Upper lobe of left lung (tissue), 6 donors: ENCODE data around the gene NPIPB8. TPM values are rescaled to one million over a fixed set of nuclear protein-coding genes. Genes with fewer than 3 reads are reported as not detected.
"Not testable (repeated sequence)": the region's sequence is repeated elsewhere in the genome, so short reads cannot be mapped to it uniquely, and the experiment has no call there.

Source experiments
- ATAC-seq, 2 donors: fragments of 200-7000 bp; cut with Tn5 transposase; one replicate each; pipeline ENCODE4 v1.9.1; 2022; ENCODE audit warnings: mild to moderate bottlenecking in 2 of 2, moderate library complexity in 2 of 2; ENCODE audit not compliant: low FRiP score in 2 of 2
- DNase-seq, 2 donors: peaks; one replicate each; pipeline ENCODE4 v3.0.0-alpha.2; 2019 to 2020
- H3K27ac ChIP-seq, 4 donors: fragments of 200-600 bp; sonication (generic); one replicate each; pipeline ENCODE4 v1.5.1; 2016 to 2019
- H3K27me3 ChIP-seq, 4 donors: fragments of 200-600 bp; sonication (generic); one replicate each; pipeline ENCODE4 v1.5.1; 2017 to 2019
- H3K36me3 ChIP-seq, 4 donors: fragments of 200-600 bp; sonication (generic); one replicate each; pipeline ENCODE4 v1.5.1; 2016 to 2019
- H3K4me1 ChIP-seq, 4 donors: fragments of 200-600 bp; sonication (generic); one replicate each; pipeline ENCODE4 v1.5.1; 2018 to 2019
- H3K4me3 ChIP-seq, 4 donors: fragments of 200-600 bp; sonication (generic); one replicate each; pipeline ENCODE4 v1.5.1; 2017 to 2019; ENCODE audit warnings: mild to moderate bottlenecking in 2 of 4, moderate library complexity in 1 of 4
- H3K9me3 ChIP-seq, 4 donors: fragments of 200-600 bp; sonication (generic); one replicate each; pipeline ENCODE4 v1.5.1; 2018 to 2019
- EP300 ChIP-seq, 4 donors: sonication (generic); formaldehyde crosslinking; IDR thresholded peaks; one replicate each; pipeline ENCODE4 v1.5.1; 2017; ENCODE audit warnings: antibody characterized with exemption in 4 of 4, control low read depth in 2 of 4
- POLR2A ChIP-seq, 4 donors: fragments of 450-650 bp; IDR thresholded peaks; one replicate each; pipeline ENCODE4 v1.5.1; 2016 to 2017; ENCODE audit warnings: antibody characterized with exemption in 4 of 4, mild to moderate bottlenecking in 2 of 4
- POLR2AphosphoS5 ChIP-seq, 2 donors: sonication (generic); formaldehyde crosslinking; IDR thresholded peaks; one replicate each; pipeline ENCODE4 v1.5.1; 2017; ENCODE audit warnings: antibody characterized with exemption in 2 of 2
- WGBS, 2 donors: methylation state at CpG; one replicate each; pipeline ENCODE4 v1.1.5; 2017 to 2018; 5-methylcytosine and 5-hydroxymethylcytosine counted together
- total RNA-seq, 6 donors: library from RNA; depleted of rRNA in 4 of 6; stranded (reverse); fragments of >200 nt in 4 of 6; gene quantifications; one replicate each; pipeline versions ENCODE4 v1.1.0 to v1.2.1, GENCODE V29; 2016 to 2021
- TF ChIP-seq, protein P1 (sequence below), 6 experiments: fragments of 450-650 bp in 4 of 6; fragments of 200-600 bp in 2 of 6; sonication (generic) in 2 of 6; IDR thresholded peaks; one replicate each; pipeline ENCODE4 v1.5.1; 2016 to 2019; ENCODE audit warnings: antibody characterized with exemption in 6 of 6
- donor health status: DM: no; HTN: no; CAD: no; lungs with moderate emphysema.
- donor health status: DM: no; HTN: yes; CAD: no; lungs with severe emphysema.

The NPIPB8 gene
- total RNA-seq, 6 donors from 2014 or later = 0.67 to 2.3 TPM; not detected in 4

DNA sequence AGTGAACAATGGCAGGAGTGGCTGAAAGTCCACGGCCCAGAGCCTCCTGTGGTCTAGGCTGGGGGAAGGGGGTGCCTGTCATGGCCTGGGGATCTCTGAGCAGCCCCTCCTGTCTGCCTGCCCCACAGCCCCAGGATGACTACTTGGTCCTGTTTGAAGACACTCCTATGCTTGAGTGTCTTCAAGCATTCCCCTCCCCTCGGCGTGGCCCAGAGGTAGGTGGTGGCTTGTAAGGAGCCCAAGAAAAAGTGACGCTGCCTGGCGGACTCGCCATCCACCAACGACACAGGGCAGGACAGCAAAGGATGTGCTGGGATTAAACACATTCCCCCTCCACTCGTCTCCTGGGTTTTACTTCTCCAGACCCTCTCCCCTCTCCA, 33.7 kb upstream of the NPIPB8 start:
- DNase-seq (no peak), ATAC-seq (no peak)
- WGBS, 2 donors = 71% methylated on average over 8 of the region's 8 CpGs
- TF ChIP-seq, protein P1, sequence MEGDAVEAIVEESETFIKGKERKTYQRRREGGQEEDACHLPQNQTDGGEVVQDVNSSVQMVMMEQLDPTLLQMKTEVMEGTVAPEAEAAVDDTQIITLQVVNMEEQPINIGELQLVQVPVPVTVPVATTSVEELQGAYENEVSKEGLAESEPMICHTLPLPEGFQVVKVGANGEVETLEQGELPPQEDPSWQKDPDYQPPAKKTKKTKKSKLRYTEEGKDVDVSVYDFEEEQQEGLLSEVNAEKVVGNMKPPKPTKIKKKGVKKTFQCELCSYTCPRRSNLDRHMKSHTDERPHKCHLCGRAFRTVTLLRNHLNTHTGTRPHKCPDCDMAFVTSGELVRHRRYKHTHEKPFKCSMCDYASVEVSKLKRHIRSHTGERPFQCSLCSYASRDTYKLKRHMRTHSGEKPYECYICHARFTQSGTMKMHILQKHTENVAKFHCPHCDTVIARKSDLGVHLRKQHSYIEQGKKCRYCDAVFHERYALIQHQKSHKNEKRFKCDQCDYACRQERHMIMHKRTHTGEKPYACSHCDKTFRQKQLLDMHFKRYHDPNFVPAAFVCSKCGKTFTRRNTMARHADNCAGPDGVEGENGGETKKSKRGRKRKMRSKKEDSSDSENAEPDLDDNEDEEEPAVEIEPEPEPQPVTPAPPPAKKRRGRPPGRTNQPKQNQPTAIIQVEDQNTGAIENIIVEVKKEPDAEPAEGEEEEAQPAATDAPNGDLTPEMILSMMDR (IDR thresholded peaks at IDR 0.05) = no peak
- TF ChIP-seq EP300 (IDR thresholded peaks at IDR 0.05) = no peak
- TF ChIP-seq POLR2A (IDR thresholded peaks at IDR 0.05) = no peak
- TF ChIP-seq POLR2AphosphoS5 (IDR thresholded peaks at IDR 0.05) = no peak
- Histone ChIP-seq H3K4me1 (peaks cover 13 to 18% (median 16%) of the 10 kb centered on the region in 4 donors), H3K9me3 (no peaks in the 10 kb centered on the region), H3K36me3 (peaks cover 0 to 30% (median 26%) of the 10 kb centered on the region in 4 donors), H3K27ac (peak overlapping the region in 1 of 4 donors; percentile 5), H3K27me3 (no peaks in the 10 kb centered on the region), H3K4me3 (no peak overlapping the region)

DNA sequence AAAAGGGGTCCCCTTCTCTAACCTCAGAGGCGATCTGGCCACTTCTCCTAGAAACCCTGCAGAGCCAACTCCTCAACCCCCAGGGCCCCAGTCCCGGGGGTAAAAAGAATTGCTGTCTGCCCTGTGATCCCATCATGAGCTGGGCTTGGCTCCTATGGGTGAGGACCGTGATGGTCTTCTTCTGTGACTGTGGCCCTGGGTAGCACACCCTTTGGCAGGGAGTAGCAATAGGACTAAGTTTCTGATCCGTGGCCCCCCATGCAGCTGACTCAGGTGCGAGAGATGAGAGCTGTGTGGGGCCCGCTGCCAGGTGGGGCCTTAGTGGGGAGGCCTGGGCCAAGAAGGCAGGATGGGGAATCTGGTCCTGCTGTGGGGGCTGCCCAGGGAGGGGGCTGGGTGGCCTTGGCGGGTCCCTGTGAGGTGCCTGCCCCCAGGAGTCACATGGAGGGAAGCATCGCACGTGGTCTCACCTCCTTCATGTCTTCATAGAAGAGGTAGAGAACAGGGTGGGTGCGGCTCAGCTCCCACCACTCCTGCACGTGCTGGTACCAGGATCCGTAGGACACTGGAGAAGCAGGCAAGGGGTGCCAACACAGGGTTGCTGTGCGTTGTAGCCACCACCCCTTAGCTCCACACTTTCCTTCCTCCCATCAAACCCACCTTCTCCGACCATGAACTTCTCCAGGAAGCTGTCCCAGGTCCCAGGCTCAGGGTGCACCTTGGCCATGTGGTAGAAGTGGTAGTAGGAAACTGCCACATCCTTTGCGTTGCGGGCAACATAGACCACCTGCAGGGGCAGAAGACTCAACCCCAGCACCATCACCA, 31.4 kb upstream of the NPIPB8 start:
- Histone ChIP-seq H3K9me3 (no peaks in the 10 kb centered on the region), H3K36me3 (peaks cover 0 to 30% (median 26%) of the 10 kb centered on the region in 4 donors), H3K4me1 (peaks cover 32 to 39% (median 34%) of the 10 kb centered on the region in 4 donors), H3K4me3 (no peak overlapping the region), H3K27me3 (no peaks in the 10 kb centered on the region), H3K27ac (no peak overlapping the region)
- ATAC-seq = no peak
- TF ChIP-seq EP300 (IDR thresholded peaks at IDR 0.05) = no peak
- TF ChIP-seq POLR2AphosphoS5 (IDR thresholded peaks at IDR 0.05) = no peak
- TF ChIP-seq, protein P1 (IDR thresholded peaks at IDR 0.05) = no peak
- no peak for TF ChIP-seq POLR2A (IDR thresholded peaks at IDR 0.05)
- 86 to 94% methylated on average over 15 to 16 of the region's 16 CpGs for WGBS, 2 donors
- DNase-seq = peak in 1 of 2 donors; percentile 30

DNA sequence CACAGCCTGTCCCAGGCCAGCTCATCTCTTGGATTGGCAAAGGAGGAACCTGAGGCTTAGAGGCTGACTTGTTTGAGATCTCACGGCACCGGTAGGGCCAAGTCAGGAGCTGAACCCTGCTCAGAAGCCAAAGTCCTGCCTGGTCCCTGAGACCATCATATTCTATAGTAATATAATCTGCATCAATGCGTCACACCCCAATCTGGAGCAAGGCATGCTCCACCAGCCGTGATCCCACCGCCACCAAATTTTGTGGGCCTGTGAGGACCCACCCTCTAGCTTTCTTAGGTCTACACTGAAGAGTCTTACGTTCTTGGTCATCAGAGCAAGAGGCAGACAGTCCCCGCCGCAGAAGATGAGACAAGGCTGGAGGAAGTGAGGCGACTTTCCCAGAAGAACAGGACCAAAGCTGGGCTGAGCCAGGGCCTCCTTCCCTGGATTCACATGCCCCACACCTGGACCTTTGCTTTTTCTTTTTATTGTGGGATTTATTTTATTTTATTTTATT, 30.7 kb upstream of the NPIPB8 start:
- H3K27ac ChIP-seq = no peak overlapping the region
- ATAC-seq = no peak
- 94 to 97% methylated on average over 9 of the region's 9 CpGs for WGBS, 2 donors

DNA sequence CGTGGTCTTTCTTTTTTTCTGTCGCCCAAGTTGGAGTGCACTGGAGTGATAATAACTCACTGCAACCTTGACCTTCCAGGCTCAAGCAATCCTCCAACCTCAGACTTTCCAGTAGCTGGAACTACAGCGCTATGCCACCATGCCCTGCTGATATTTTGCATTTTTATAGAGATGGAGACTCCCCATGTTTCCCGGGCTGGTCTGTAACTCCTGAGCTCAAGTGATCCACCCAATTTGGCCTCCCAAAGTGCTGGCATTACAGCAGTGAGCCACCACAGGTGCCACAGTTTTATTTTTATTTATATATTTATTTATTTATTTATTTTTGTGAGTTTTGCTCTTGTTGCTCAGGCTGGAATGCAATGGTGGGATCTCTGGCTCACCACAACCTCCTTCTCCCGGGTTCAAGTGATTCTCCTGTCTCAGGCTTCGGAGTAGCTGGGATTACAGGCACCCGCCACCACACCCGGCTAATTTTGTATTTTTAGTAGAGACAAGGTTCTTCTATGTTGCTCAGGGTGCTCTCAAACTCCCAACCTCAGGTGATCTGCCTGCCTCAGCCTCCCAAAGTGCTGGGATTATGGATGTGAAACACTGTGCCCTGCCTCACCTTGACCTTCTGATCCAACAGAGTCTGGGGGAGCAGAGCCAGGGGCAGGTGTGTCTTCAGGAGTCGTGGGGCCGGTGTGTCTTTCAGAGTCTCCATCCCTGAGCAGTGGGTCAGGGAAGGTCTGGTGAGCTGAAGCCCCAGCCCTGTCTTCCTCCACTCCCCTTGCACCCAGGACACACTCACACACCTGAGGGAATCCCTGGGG, 30.0 kb upstream of the NPIPB8 start:
- H3K4me3 ChIP-seq = peak overlapping the region in 1 of 4 donors; percentile 56
- not testable (repeated sequence) for H3K27me3 ChIP-seq, ATAC-seq, H3K9me3 ChIP-seq, DNase-seq
- WGBS, 2 donors = 96% methylated on average over 9 to 10 of the region's 10 CpGs
- peaks cover 32 to 39% (median 34%) of the 10 kb centered on the region in 4 donors for H3K4me1 ChIP-seq
- H3K27ac ChIP-seq = peak overlapping the region; percentile 71 to 86 (median 82)
- H3K36me3 ChIP-seq = peaks cover 0 to 30% (median 26%) of the 10 kb centered on the region in 4 donors

More for the DNA sequence above, 30.7 kb upstream of the NPIPB8 start:
- Histone ChIP-seq H3K27me3 (no peaks in the 10 kb centered on the region), H3K4me1 (peaks cover 32 to 39% (median 34%) of the 10 kb centered on the region in 4 donors), H3K36me3 (peaks cover 0 to 30% (median 26%) of the 10 kb centered on the region in 4 donors), H3K4me3 (no peak overlapping the region), H3K9me3 (no peaks in the 10 kb centered on the region)
- no peak for DNase-seq
- TF ChIP-seq POLR2AphosphoS5 (IDR thresholded peaks at IDR 0.05) (no peak), POLR2A (IDR thresholded peaks at IDR 0.05) (no peak), EP300 (IDR thresholded peaks at IDR 0.05) (no peak)
- TF ChIP-seq, protein P1 (IDR thresholded peaks at IDR 0.05) = no peak

DNA sequence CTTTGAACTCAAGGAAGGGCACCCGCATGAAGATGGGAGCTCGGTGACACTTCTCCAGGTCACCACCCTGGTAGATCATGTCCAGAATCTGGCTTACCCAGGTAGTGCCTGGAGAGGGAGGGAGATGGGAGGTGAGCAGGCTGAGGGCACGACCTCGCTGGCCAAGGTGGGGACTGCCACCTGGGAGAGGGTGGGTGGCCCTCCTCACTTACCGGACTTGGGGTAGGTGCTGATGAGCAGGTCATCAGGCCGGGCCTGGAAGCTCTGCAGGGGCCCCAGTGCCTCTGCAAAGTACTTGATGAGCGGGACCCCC, 29.4 kb upstream of the NPIPB8 start:
- H3K9me3 ChIP-seq, ATAC-seq, H3K27me3 ChIP-seq, DNase-seq: not testable (repeated sequence)
- WGBS, 2 donors = 84 to 95% methylated on average over 4 to 5 of the region's 7 CpGs
- Histone ChIP-seq H3K4me1 (peaks cover 32 to 39% (median 34%) of the 10 kb centered on the region in 4 donors), H3K27ac (peak overlapping the region; percentile 71 to 86 (median 82)), H3K4me3 (peak overlapping the region in 1 of 4 donors; percentile 56), H3K36me3 (peaks cover 0 to 30% (median 26%) of the 10 kb centered on the region in 4 donors)

DNA sequence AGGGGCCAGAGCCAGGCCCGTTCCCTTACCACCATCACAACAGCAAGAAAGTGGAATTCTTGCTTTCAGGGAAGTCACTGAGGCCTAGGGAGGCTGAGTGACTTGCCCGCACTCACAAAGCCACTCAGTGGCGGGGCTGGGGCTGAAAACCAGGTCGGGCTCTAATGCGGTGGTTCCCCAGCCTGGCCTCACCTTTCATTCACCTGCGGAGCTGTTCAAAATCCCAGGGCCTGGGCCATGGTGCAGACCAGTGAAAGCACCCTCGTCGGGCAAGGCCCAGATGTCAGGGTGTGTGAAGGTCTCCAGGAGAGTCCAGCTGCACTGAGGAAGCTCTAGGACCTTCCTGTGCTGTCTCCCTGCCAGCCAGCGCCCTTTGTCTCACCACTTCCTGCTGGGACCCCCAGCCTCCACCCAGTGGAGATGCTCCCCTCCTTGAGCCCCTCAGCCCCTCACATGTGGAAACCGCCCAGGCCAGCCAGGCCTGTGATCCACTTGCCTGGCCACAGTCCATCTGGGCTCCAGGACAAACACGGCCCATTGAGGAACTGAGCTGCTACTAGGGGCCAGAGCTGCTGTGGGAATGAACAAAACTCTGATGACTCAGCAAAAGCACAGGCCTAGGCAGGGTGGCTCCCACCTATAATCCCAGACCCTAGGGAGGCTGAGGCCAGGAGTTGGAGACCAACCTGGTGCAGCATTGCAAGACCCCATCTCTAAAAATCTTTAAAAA, 28.8 kb upstream of the NPIPB8 start:
- 50 to 52% methylated on average over 8 to 11 of the region's 11 CpGs for WGBS, 2 donors
- H3K4me1 ChIP-seq = peaks cover 32 to 39% (median 34%) of the 10 kb centered on the region in 4 donors
- H3K36me3 ChIP-seq = peaks cover 0 to 30% (median 26%) of the 10 kb centered on the region in 4 donors
- peak overlapping the region; percentile 7 to 56 (median 45) for H3K4me3 ChIP-seq
- peak; percentile 44 to 57 for DNase-seq
- H3K27me3 ChIP-seq, H3K9me3 ChIP-seq: not testable (repeated sequence)
- peak; percentile 5 to 48 for ATAC-seq
- peak overlapping the region; percentile 71 to 86 (median 82) for H3K27ac ChIP-seq
